ENCODE measurements around the gene CA12.
"Not testable (repeated sequence)": the region's sequence is repeated elsewhere in the genome, so short reads cannot be mapped to it uniquely, and the experiment has no call there.

Gene CA12

GRCh38 chr15:63357061-63357460 is 24.6 kb downstream of the CA12 start:
- DNase-seq (ENCODE audit: low read depth): no peak

- DNase-seq (ENCODE audit: low read depth): no peak
These were observed 26.6 kb downstream of the CA12 start for GRCh38 chr15:63354821-63355650.

GRCh38 chr15:63353887-63354286 is 27.8 kb downstream of the CA12 start:
- no peak for DNase-seq (ENCODE audit: low read depth)

GRCh38 chr15:63353261-63353660 is 28.4 kb downstream of the CA12 start:
- DNase-seq (ENCODE audit: low read depth): no peak

- DNase-seq (ENCODE audit: low read depth): no peak
These were observed 28.8 kb downstream of the CA12 start for GRCh38 chr15:63352808-63353207.

GRCh38 chr15:63351170-63351569 is 30.5 kb downstream of the CA12 start:
- DNase-seq (ENCODE audit: low read depth): no peak

- no peak for DNase-seq (ENCODE audit: low read depth)
These were observed 31.4 kb downstream of the CA12 start for GRCh38 chr15:63350178-63350621.

- no peak for DNase-seq (ENCODE audit: low read depth)
These were observed 32.0 kb downstream of the CA12 start for GRCh38 chr15:63349621-63350020.

- DNase-seq (ENCODE audit: low read depth): no peak
These were observed 32.5 kb downstream of the CA12 start for GRCh38 chr15:63349156-63349555.

- DNase-seq (ENCODE audit: low read depth): no peak
These were observed 33.3 kb downstream of the CA12 start for GRCh38 chr15:63348392-63348791.

GRCh38 chr15:63347074-63347857 is 34.4 kb downstream of the CA12 start:
- DNase-seq (ENCODE audit: low read depth): no peak

- no peak for DNase-seq (ENCODE audit: low read depth)
These were observed 36.3 kb downstream of the CA12 start for GRCh38 chr15:63345391-63345752.

- no peak for DNase-seq (ENCODE audit: low read depth)
These were observed 36.8 kb downstream of the CA12 start for GRCh38 chr15:63344731-63345390.

- DNase-seq (ENCODE audit: low read depth): not testable (repeated sequence)
These were observed 38.6 kb downstream of the CA12 start for GRCh38 chr15:63342996-63343562.

- DNase-seq (ENCODE audit: low read depth): no peak
These were observed 39.7 kb downstream of the CA12 start for GRCh38 chr15:63341898-63342297.

GRCh38 chr15:63340878-63341277 is 40.8 kb downstream of the CA12 start:
- no peak for DNase-seq (ENCODE audit: low read depth)

GRCh38 chr15:63340353-63340752 is 41.3 kb downstream of the CA12 start:
- no peak for DNase-seq (ENCODE audit: low read depth)

GRCh38 chr15:63339836-63340235 is 41.8 kb downstream of the CA12 start:
- DNase-seq (ENCODE audit: low read depth): no peak

GRCh38 chr15:63339006-63339766 is 42.5 kb downstream of the CA12 start:
- DNase-seq (ENCODE audit: low read depth): no peak

- DNase-seq (ENCODE audit: low read depth): no peak
These were observed 43.5 kb downstream of the CA12 start for GRCh38 chr15:63338170-63338569.

GRCh38 chr15:63337046-63337445 is 44.6 kb downstream of the CA12 start:
- DNase-seq (ENCODE audit: low read depth): no peak

Data from T follicular helper cell (primary cell).